Upper lobe of left lung (tissue), 4 donors: ENCODE data around the gene ACY1.

Source experiments
- POLR2A ChIP-seq, 4 donors: fragments of 450-650 bp; IDR thresholded peaks; one replicate each; pipeline ENCODE4 v1.5.1; 2016 to 2017; ENCODE audit warnings: antibody characterized with exemption in 4 of 4, mild to moderate bottlenecking in 2 of 4
- TF ChIP-seq, protein P1 (sequence below), 6 experiments: fragments of 450-650 bp in 4 of 6; fragments of 200-600 bp in 2 of 6; sonication (generic) in 2 of 6; IDR thresholded peaks; one replicate each; pipeline ENCODE4 v1.5.1; 2016 to 2019; ENCODE audit warnings: antibody characterized with exemption in 6 of 6

GRCh38 chr3:52038227-52038626 lies 54.9 kb downstream of the ACY1 start:
- no peak for TF ChIP-seq POLR2A (IDR thresholded peaks at IDR 0.05)
- TF ChIP-seq, protein P1, sequence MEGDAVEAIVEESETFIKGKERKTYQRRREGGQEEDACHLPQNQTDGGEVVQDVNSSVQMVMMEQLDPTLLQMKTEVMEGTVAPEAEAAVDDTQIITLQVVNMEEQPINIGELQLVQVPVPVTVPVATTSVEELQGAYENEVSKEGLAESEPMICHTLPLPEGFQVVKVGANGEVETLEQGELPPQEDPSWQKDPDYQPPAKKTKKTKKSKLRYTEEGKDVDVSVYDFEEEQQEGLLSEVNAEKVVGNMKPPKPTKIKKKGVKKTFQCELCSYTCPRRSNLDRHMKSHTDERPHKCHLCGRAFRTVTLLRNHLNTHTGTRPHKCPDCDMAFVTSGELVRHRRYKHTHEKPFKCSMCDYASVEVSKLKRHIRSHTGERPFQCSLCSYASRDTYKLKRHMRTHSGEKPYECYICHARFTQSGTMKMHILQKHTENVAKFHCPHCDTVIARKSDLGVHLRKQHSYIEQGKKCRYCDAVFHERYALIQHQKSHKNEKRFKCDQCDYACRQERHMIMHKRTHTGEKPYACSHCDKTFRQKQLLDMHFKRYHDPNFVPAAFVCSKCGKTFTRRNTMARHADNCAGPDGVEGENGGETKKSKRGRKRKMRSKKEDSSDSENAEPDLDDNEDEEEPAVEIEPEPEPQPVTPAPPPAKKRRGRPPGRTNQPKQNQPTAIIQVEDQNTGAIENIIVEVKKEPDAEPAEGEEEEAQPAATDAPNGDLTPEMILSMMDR (IDR thresholded peaks at IDR 0.05): no peak
